HG02938 (cell line): ENCODE data around the gene ENPP3.
"Not testable (repeated sequence)": the region's sequence is repeated elsewhere in the genome, so short reads cannot be mapped to it uniquely, and the experiment has no call there.

Experiments used
- ATAC-seq: cut with Tn5 transposase; IDR thresholded peaks from one replicate; pipeline ENCODE4 v1.9.1; 2021; ENCODE audit warnings: mild to moderate bottlenecking, moderate library complexity; ENCODE audit not compliant: unreplicated experiment

Gene ENPP3

DNA sequence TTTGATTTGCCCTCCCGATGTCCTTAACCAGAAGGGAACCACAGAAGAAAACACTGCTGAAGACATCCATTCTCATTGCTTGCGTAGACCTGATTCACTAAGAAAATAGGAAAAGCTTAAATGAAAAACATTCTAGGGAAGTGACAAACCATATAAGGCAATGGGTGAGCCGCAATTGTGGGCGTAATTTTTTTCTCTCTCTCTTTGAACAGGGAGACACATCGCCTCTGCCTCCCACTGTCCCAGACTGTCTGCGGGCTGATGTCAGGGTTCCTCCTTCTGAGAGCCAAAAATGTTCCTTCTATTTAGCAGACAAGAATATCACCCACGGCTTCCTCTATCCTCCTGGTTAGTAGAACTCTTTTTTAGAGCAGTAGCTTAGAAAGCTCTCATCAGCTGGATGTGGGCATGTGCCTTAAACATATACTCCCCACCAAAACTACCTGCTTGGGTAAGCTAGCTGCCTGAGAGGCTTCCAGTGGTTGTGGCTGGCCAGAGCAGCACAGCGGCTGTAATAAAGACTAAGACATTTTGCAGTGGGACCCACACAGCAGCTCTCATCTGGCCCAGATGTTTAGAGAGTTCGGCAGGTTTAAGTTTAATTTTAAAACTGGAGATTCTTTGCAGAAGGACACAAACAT, 96.4 kb downstream of the ENPP3 start:
- no peak for ATAC-seq

DNA sequence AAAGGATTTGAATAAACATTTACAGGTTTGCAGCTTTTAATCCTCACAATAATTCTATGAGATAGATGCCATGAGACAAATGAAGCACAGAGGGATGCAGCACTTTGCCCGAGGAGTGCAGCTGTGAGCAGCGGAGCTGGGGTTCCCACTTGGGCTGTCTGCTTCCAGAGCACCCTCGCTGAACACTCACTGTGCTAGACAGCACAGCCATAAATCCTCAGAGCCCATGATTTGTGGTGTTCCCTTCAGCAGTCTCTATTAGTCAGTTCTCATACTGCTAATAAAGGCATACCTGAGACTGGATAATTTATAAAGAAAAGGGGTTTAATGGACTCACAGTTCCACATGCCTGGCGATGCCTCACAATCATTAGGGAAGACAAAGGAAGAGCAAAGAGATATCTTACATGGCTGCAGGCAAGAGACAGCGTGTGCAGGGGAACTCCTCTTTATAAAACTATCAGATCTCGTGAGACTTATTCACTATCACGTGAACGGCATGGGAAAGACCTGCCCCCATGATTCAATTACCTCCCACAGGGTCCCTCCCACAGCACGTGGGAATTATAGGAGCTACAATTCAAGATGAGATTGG, 99.0 kb downstream of the ENPP3 start:
- no peak for ATAC-seq

DNA sequence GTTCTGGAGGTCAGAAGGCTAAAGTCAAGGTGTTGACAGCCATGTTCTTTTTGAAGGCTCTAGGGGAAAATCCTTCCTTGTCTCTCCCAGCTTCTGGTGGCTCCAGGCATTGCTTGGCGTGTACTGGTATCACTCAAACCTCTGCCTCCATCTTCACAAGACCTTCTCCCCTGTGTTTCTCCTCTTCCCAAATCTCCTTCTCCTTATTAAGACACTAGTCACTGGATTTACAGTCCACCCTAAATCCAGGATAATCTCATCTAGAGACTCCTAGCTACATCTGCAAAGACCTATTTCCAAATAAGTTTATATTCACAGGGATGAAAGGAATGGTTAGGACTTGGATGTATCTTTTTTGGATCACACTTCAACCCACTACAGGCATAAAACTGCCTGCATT, 99.7 kb downstream of the ENPP3 start:
- ATAC-seq = no peak

DNA sequence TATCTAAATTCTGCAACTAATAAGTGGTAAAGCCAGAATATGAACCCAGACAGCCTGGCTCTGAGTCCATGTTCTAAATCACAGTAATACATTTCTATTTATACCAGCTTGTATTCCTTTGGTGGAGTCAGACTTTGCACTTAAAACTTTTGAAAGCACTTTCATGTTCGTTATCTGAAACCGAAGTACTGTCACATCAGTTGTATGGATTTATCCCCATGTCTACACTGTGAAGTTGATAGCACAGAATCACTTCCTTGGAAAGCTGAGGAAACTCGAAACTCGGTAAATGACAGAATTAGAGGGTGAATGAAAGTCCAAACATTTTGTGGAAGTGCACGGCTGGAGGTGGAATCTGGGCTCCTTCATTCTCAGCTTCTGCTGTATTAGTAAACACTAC, 102.0 kb downstream of the ENPP3 start:
- ATAC-seq = no peak

DNA sequence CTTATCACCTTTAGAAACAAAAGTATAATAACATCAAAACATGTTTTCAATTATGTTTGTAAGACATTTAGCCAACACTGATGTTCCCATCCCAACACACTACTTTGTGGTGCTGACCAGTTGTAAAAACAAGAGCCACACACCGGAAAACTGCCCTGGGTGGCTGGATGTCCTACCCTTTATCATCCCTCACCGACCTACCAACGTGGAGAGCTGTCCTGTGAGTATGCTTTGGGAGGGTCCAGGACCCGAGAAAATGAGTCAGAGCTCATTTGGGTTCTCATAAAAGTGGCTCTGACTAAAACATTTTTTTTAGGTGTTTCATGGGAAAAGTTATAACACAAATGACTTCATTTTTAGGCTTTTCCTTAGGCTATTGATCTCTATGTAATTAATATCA, 103.1 kb downstream of the ENPP3 start:
- no peak for ATAC-seq

GRCh38 chr6:131741688-131742393, 104.7 kb downstream of the ENPP3 start:
- ATAC-seq = no peak

- ATAC-seq = no peak
Measured at GRCh38 chr6:131744432-131745287, 107.6 kb downstream of the ENPP3 start.

DNA sequence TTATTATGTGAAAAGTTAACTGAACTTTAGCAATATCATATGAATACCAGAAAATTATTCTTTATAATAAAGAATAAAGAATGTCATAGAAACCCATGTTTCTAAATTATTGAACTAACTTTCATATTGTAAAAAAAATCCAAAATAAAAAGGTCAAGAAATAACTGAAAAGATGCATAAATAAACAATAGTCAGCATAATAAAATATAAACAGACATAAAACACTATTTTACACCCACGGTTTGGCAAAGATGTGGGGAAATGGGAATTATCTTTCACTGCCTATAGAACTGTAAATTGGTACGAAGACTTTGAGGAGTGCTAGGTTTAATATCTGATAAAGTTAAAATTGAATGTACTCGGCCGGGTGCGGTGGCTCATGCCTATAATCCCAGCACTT, 108.4 kb downstream of the ENPP3 start:
- no peak for ATAC-seq

- ATAC-seq = no peak
Measured at GRCh38 chr6:131747821-131748353, 110.8 kb downstream of the ENPP3 start.

DNA sequence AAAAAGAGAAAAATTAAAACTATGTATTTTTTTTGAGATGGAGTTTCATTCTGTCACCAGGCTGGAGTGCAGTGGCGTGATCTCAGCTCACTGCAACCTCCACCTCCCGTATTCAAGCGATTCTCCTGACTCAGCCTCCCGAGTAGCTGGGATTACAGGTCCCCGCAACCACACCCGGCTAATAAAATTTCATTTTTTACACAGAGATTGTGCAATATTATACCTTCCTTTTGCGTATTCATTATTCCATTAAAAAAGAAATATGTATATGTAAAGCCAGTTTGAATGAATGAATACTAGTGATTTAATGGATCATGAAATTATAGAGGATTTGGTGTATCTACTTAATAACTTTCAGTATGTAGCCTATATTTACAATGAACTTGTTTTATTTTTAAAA, 111.9 kb downstream of the ENPP3 start:
- no peak for ATAC-seq

GRCh38 chr6:131751012-131751715, 114.1 kb downstream of the ENPP3 start:
- ATAC-seq = not testable (repeated sequence)

DNA sequence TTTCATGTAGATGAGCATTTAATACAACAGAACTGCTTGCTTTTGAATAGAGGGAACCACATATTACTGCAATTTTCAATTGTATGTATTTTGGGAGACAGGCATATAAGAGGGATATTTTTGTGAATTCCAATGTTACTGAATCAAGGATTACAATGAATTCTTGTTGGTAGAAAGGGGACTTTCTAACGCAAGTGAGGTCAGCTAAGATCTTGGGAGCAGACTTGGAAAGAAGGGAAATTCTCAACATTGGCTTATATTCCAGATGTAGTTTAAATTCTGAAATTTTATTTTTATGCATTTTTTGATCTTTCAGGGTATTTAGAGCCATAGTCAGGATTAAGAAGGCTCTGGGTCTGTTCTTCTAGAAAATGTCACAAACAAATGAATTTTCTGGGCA, 117.0 kb downstream of the ENPP3 start:
- ATAC-seq = no peak

- no peak for ATAC-seq
Measured at GRCh38 chr6:131754715-131755567, 117.8 kb downstream of the ENPP3 start.

GRCh38 chr6:131755597-131755996, 118.5 kb downstream of the ENPP3 start:
- no peak for ATAC-seq

DNA sequence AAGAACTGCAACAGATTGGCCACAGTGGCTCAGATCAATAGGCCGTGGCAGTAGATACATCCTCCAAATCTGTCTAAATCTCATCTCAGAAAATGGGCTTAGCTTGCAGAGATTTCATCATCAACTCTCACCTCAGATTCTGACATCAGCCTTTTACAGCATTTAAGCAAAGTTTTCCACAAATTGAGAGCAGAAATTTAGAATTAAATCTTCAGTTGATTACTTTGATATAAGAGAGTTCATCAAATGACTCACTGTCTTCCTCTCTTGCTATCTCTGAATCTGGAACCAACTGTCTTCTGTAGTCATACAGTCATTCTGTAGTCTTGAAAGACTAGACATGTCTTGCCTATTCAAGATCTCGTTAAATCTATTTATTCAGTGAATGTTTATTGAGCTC, 118.9 kb downstream of the ENPP3 start:
- ATAC-seq = no peak

- no peak for ATAC-seq
Measured at GRCh38 chr6:131758920-131759319, 121.8 kb downstream of the ENPP3 start.

DNA sequence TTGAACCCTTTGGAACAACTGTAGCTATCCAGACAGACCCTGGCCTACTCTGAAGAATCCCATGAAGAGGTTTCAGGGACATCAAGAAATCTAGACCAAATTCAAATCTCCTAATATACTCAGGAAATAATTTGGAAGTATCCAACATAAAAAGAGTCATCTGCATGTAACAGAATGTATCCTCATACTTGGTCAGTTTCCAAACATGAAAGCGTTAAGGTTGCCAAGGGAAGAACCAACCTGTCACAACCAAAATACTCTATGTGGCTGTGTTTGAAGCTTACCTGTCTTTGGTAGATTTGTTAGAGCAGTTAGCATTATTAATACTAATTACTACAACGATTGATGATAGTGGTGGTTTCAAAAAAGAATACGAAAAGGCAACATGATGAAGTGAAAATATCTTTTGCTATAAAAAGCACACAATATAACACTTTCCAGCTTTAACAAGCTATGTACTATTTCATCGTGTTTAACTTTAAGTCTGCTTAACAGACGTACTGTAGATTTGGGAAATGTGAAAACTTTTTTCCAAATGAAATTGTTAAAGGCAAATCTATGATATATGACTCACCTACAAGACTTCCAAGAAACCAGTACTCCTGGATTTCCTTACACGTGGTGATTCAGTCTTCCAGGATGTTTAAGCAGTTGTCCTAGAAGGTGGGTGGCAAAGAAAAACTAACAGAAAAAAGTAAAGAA, 124.1 kb downstream of the ENPP3 start:
- no peak for ATAC-seq

- ATAC-seq = no peak
Measured at GRCh38 chr6:131761762-131762067, 124.6 kb downstream of the ENPP3 start.

GRCh38 chr6:131762984-131763383, 125.9 kb downstream of the ENPP3 start:
- no peak for ATAC-seq
